K562 (cell line): ENCODE data around the gene ZBTB9. TPM values are rescaled to one million over a fixed set of nuclear protein-coding genes. Genes with fewer than 3 reads are reported as not detected.
A peak's percentile ranks its signal among the peaks of the same experiment; 100 is the strongest.

Experiments
- BRF1 ChIP-seq: IDR thresholded peaks from 3 replicates; pipeline ENCODE4 v1.6.1; 2011; ENCODE audit warnings: borderline replicate concordance, mild to moderate bottlenecking; ENCODE audit not compliant: insufficient read length; ENCODE audit errors: extremely low read depth
- C11orf30 ChIP-seq: fragments of 450-650 bp; IDR thresholded peaks from 2 replicates; pipeline ENCODE4 v1.6.1; 2016; ENCODE audit warnings: low read depth, mild to moderate bottlenecking
- CBX2 ChIP-seq: fragments of 200-600 bp; sonication (generic); IDR thresholded peaks from one replicate; pipeline ENCODE4 v1.6.1; 2012; ENCODE audit warnings: mild to moderate bottlenecking, low read length, inconsistent platforms; ENCODE audit not compliant: insufficient read depth, poor library complexity, severe bottlenecking
- CXXC5 ChIP-seq: fragments of 250-450 bp; sonication (Bioruptor Pico); IDR thresholded peaks from 2 replicates; pipeline ENCODE4 v1.8.0; 2022; ENCODE audit warnings: inconsistent platforms, mild to moderate bottlenecking, moderate library complexity
- ESRRA ChIP-seq: fragments of 450-650 bp; IDR thresholded peaks from 2 replicates; pipeline ENCODE4 v1.6.1; 2014; ENCODE audit warnings: low read depth, mild to moderate bottlenecking, moderate library complexity, borderline replicate concordance
- ETS2 ChIP-seq: IDR thresholded peaks from 2 replicates; pipeline ENCODE4 v1.6.1; 2016; ENCODE audit warnings: borderline replicate concordance, missing genetic modification characterization, mild to moderate bottlenecking, moderate library complexity, missing compliant biosample characterization; ENCODE audit not compliant: poor library complexity, severe bottlenecking
- ETV5 ChIP-seq: sonication (generic); formaldehyde crosslinking; IDR thresholded peaks from 2 replicates; pipeline ENCODE4 v1.4.0; 2020; ENCODE audit warnings: low read depth, mild to moderate bottlenecking, missing genetic modification reagents
- FIP1L1 ChIP-seq: fragments of 200-400 bp; formaldehyde crosslinking; IDR thresholded peaks from 2 replicates; pipeline ENCODE4 v1.6.1; 2018; ENCODE audit warnings: mild to moderate bottlenecking, low read depth, low read length; ENCODE audit not compliant: poor library complexity, severe bottlenecking
- FOXP4 ChIP-seq: sonication (generic); formaldehyde crosslinking; IDR thresholded peaks from 2 replicates; pipeline ENCODE4 v1.8.0; 2022; ENCODE audit warnings: mild to moderate bottlenecking, missing genetic modification reagents, borderline replicate concordance
- HCFC1 ChIP-seq: IDR thresholded peaks from 2 replicates; pipeline ENCODE4 v1.6.1; 2012; ENCODE audit warnings: low read depth, low read length, improper control_type of control experiment
- MYNN ChIP-seq, 2 experiments: sonication (generic); formaldehyde crosslinking in 1 of 2; IDR thresholded peaks; 2 replicates each; pipeline versions ENCODE4 v1.5.0 to v1.6.1; 2016 to 2020; ENCODE audit warnings: antibody characterized with exemption in 1 of 2, missing genetic modification reagents in 1 of 2
- NCOA4 ChIP-seq: fragments of 450-650 bp; IDR thresholded peaks from 2 replicates; pipeline ENCODE4 v1.6.1; 2018; ENCODE audit warnings: mild to moderate bottlenecking; ENCODE audit not compliant: partially characterized antibody
- NFATC3 ChIP-seq: fragments of 450-650 bp; IDR thresholded peaks from 2 replicates; pipeline ENCODE4 v1.6.1; 2017; ENCODE audit warnings: mild to moderate bottlenecking
- NFE2 ChIP-seq: IDR thresholded peaks from 2 replicates; pipeline ENCODE4 v1.6.1; 2014; ENCODE audit warnings: antibody characterized with exemption, low read depth
- NFYB ChIP-seq: IDR thresholded peaks from 2 replicates; pipeline ENCODE4 v1.6.1; 2011; ENCODE audit warnings: mild to moderate bottlenecking, moderate library complexity; ENCODE audit not compliant: insufficient read length; ENCODE audit errors: extremely low read depth
- RAD21 ChIP-seq, 2 experiments: fragments of 250-450 bp in 1 of 2; fragments of 450-650 bp in 1 of 2; sonication (Bioruptor Pico) in 1 of 2; formaldehyde crosslinking in 1 of 2; IDR thresholded peaks in 1 of 2; conservative IDR thresholded peaks in 1 of 2; 2 replicates each; pipeline versions ENCODE4 v1.4.0 to v1.8.0; 2020 to 2022; ENCODE audit warnings: mild to moderate bottlenecking in 2 of 2, moderate library complexity in 1 of 2
- RNF2 ChIP-seq: sonication (generic); IDR thresholded peaks from 2 replicates; pipeline ENCODE4 v1.6.1; 2016
- STAG1 ChIP-seq: sonication (generic); formaldehyde crosslinking; IDR thresholded peaks from 2 replicates; pipeline ENCODE4 v1.5.0; 2020; ENCODE audit warnings: missing genetic modification reagents, borderline replicate concordance
- TSC22D4 ChIP-seq: fragments of 450-650 bp; IDR thresholded peaks from 2 replicates; pipeline ENCODE4 v1.6.1; 2016; ENCODE audit warnings: missing genetic modification characterization, missing biosample characterization, control low read depth
- ZNF324 ChIP-seq: fragments of 250-450 bp; sonication (Bioruptor Pico); IDR thresholded peaks from 2 replicates; pipeline ENCODE4 v1.4.0; 2020; ENCODE audit warnings: mild to moderate bottlenecking
- ZNF668 ChIP-seq: fragments of 250-450 bp; sonication (Bioruptor Pico); IDR thresholded peaks from 2 replicates; pipeline ENCODE4 v1.8.0; 2022; ENCODE audit warnings: mild to moderate bottlenecking, inconsistent platforms
- polyA plus RNA-seq, 8 experiments: library from polyadenylated mRNA; depleted of rRNA in 4 of 8; stranded (reverse) in 5 of 8; unstranded in 3 of 8; fragments of >200 nt; fragmentation: Nextera tagmentation in 2 of 8; fragmentation: Illumina TruSeq in 1 of 8; extraction: Ambion mirVana in 2 of 8; extraction: Trizol in 1 of 8; gene quantifications; 2 replicates each; pipeline versions ENCODE4 v1.2.1 to v1.2.3, GENCODE V29; 2011 to 2014; ENCODE audit warnings: inconsistent platforms in 1 of 8, missing spikeins in 1 of 8
- total RNA-seq, 7 experiments: library from RNA; depleted of rRNA in 6 of 7; stranded (reverse); fragments of >200 nt in 6 of 7; fragmentation: Illumina TruSeq in 2 of 7; extraction: Trizol in 2 of 7; gene quantifications; 2 replicates each; pipeline versions ENCODE4 v1.2.1 to v1.2.3, GENCODE V29; 2011 to 2021; ENCODE audit warnings: low replicate concordance in 1 of 7
- TF ChIP-seq, protein P1 (sequence below): IDR thresholded peaks from 2 replicates; pipeline ENCODE4 v1.6.1; 2012; ENCODE audit warnings: low read depth, low read length, improper control_type of control experiment, borderline replicate concordance

ZBTB9 gene
- total and polyA plus RNA-seq, 9 of the 15 experiments (the other 6 are each of a cell fraction or from before 2014, with no cell fraction given), result 1.9 to 19.5 (median 10.4) TPM

DNA sequence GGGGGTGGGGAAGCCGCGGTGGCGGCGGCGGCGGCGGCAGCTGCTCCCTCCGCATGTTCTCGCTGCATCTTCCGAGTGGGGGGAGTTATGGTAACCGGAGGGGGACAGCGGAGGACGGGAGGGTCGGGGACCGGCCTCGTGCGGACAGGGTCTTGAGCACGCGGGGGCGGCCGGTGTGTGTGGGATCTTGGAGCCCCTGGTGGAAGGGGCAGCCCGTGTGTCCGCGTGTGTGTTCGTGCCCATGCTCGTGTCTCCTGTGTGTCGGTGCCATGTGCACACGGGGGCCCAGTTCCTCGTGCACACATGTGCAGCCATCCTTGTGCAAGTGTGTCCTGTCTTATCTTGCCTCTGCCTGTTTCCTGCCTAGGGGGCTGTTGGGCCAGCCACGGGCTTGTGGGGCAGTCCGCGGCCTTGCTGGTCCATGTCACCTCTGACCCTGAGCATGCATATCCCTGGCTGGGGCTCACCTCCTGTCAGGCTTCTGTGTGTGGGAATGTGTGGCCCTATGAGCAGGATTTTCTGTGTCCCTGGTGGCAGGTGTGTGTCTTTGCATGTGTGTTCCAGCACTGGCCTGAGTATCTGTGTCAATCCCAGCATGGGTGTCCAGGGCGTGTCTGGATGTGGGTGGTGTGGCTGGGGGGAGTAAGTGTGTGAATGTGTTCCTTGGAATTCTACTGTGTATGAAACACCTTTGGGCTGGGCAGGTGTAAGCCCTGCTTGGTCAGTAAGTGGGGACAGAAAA is 26.0 kb upstream of the ZBTB9 start (continued):
- TF ChIP-seq, protein P1, sequence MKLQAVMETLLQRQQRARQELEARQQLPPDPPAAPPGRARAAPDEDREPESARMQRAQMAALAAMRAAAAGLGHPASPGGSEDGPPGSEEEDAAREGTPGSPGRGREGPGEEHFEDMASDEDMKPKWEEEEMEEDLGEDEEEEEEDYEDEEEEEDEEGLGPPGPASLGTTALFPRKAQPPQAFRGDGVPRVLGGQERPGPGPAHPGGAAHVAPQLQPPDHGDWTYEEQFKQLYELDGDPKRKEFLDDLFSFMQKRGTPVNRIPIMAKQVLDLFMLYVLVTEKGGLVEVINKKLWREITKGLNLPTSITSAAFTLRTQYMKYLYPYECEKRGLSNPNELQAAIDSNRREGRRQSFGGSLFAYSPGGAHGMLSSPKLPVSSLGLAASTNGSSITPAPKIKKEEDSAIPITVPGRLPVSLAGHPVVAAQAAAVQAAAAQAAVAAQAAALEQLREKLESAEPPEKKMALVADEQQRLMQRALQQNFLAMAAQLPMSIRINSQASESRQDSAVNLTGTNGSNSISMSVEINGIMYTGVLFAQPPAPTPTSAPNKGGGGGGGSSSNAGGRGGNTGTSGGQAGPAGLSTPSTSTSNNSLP, result no peak
- peak in 1 of 2 experiments; percentile 26; a peak in 1 of 4 replicates for TF ChIP-seq RAD21 (CRISPR knock-in tag; conservative IDR thresholded peaks at IDR 0.05 in 1 of 2, IDR thresholded peaks at IDR 0.05 in 1 of 2)
- peak; percentile 100 for TF ChIP-seq FOXP4 (CRISPR knock-in tag)
- TF ChIP-seq ETV5 (CRISPR knock-in tag), result peak; percentile 79; the same call in 1 of the 2 replicates
- TF ChIP-seq C11orf30, result no peak
- no peak for TF ChIP-seq ZNF324 (CRISPR knock-in tag)
- no peak for TF ChIP-seq BRF1
- peak; percentile 49; the same call in 1 of the 2 replicates for TF ChIP-seq STAG1 (CRISPR knock-in tag)
- TF ChIP-seq FIP1L1, result peak; percentile 42
- peak; percentile 60 for TF ChIP-seq CXXC5 (CRISPR knock-in tag)
- TF ChIP-seq NFYB, result no peak
- TF ChIP-seq ZNF668, result no peak; the same call in 1 of the 2 replicates
- no peak for TF ChIP-seq ESRRA
- no peak for TF ChIP-seq NCOA4
- TF ChIP-seq TSC22D4, result no peak
- peak; percentile 85; the same call in 1 of the 2 replicates for TF ChIP-seq RNF2
- TF ChIP-seq NFATC3, result no peak
- TF ChIP-seq MYNN (IDR thresholded peaks at IDR 0.05), result peak; percentile 22
- no peak for TF ChIP-seq MYNN (CRISPR knock-in tag; IDR thresholded peaks at IDR 0.05)
- TF ChIP-seq ETS2, result no peak
- TF ChIP-seq HCFC1, result 0 out of 2 replicates have a peak, but pooled peaks have one; percentile 44
- TF ChIP-seq NFE2, result no peak
- no peak for TF ChIP-seq CBX2
